GM23248 (cell line): Measurements from ENCODE around the gene RIMOC1.

Experiments
- EZH2 ChIP-seq: fragments of 200-600 bp; sonication (generic); IDR thresholded peaks from 2 replicates; pipeline ENCODE4 v1.6.1; 2018; ENCODE audit warnings: antibody characterized with exemption, mild to moderate bottlenecking; ENCODE audit not compliant: insufficient read depth, poor library complexity, severe bottlenecking
- EZH2phosphoT487 ChIP-seq: fragments of 200-600 bp; sonication (generic); IDR thresholded peaks from 2 replicates; pipeline ENCODE4 v1.6.1; 2018; ENCODE audit warnings: antibody characterized with exemption, moderate library complexity, mild to moderate bottlenecking, low read depth; ENCODE audit not compliant: insufficient read depth

GRCh38 chr5:41906151-41906550, 2.0 kb downstream of the RIMOC1 start:
- TF ChIP-seq EZH2, result no peak
- no peak for TF ChIP-seq EZH2phosphoT487
